DMS79 (cell line): ENCODE measurements around the gene COTL1.

Source experiments
- DNase-seq: peaks from one replicate; lab custom pipeline; 2025; lab: John Stamatoyannopoulos, UW

The COTL1 gene

GRCh38 chr16:84596161-84596560 lies 21.7 kb downstream of the COTL1 start:
- DNase-seq, result no peak

- DNase-seq, result no peak
Measured at GRCh38 chr16:84595052-84595481, 22.8 kb downstream of the COTL1 start.

GRCh38 chr16:84594725-84595038 lies 23.2 kb downstream of the COTL1 start:
- DNase-seq, result no peak

- peak; percentile 55 for DNase-seq
Measured at GRCh38 chr16:84593825-84594724, 23.8 kb downstream of the COTL1 start.

GRCh38 chr16:84592718-84593117 lies 25.2 kb downstream of the COTL1 start:
- DNase-seq, result no peak

- DNase-seq, result no peak
Measured at GRCh38 chr16:84589975-84590719, 27.7 kb downstream of the COTL1 start.

GRCh38 chr16:84588991-84589390 lies 28.9 kb downstream of the COTL1 start:
- no peak for DNase-seq

GRCh38 chr16:84585886-84586285 lies 32.0 kb downstream of the COTL1 start:
- no peak for DNase-seq

- no peak for DNase-seq
Measured at GRCh38 chr16:84585467-84585866, 32.4 kb downstream of the COTL1 start.

GRCh38 chr16:84584678-84585077 lies 33.2 kb downstream of the COTL1 start:
- no peak for DNase-seq

GRCh38 chr16:84583995-84584394 lies 33.9 kb downstream of the COTL1 start:
- DNase-seq, result no peak

GRCh38 chr16:84582958-84583516 lies 34.8 kb downstream of the COTL1 start:
- DNase-seq, result no peak

- no peak for DNase-seq
Measured at GRCh38 chr16:84581158-84581557, 36.7 kb downstream of the COTL1 start.

- no peak for DNase-seq
Measured at GRCh38 chr16:84579936-84580335, 37.9 kb downstream of the COTL1 start.

- DNase-seq, result no peak
Measured at GRCh38 chr16:84578538-84579126, 39.2 kb downstream of the COTL1 start.

- DNase-seq, result no peak
Measured at GRCh38 chr16:84577034-84577803, 40.7 kb downstream of the COTL1 start.

GRCh38 chr16:84575914-84576313 lies 42.0 kb downstream of the COTL1 start:
- no peak for DNase-seq

- no peak for DNase-seq
Measured at GRCh38 chr16:84574191-84574590, 43.7 kb downstream of the COTL1 start.

- DNase-seq, result no peak
Measured at GRCh38 chr16:84572096-84572495, 45.8 kb downstream of the COTL1 start.

- no peak for DNase-seq
Measured at GRCh38 chr16:84571506-84571905, 46.4 kb downstream of the COTL1 start.

GRCh38 chr16:84570739-84571403 lies 47.0 kb downstream of the COTL1 start:
- DNase-seq, result no peak
